IMR-90 (cell line): ENCODE data around the gene ADGRD1.

Experiments used
- CEBPB ChIP-seq: IDR thresholded peaks from 2 replicates; pipeline ENCODE4 v1.6.1; 2012; ENCODE audit warnings: low read depth, low read length, improper control_type of control experiment
- MAFK ChIP-seq: IDR thresholded peaks from 2 replicates; pipeline ENCODE4 v1.6.1; 2012; ENCODE audit warnings: low read depth, low read length, improper control_type of control experiment
- POLR2A ChIP-seq: IDR thresholded peaks from 2 replicates; pipeline ENCODE4 v1.6.1; 2012; ENCODE audit warnings: mild to moderate bottlenecking, low read depth, low read length
- RAD21 ChIP-seq: IDR thresholded peaks from 2 replicates; pipeline ENCODE4 v1.6.1; 2012; ENCODE audit warnings: low read length, improper control_type of control experiment
- RCOR1 ChIP-seq: IDR thresholded peaks from 2 replicates; pipeline ENCODE4 v1.6.1; 2012; ENCODE audit warnings: mild to moderate bottlenecking, low read length, improper control_type of control experiment; ENCODE audit not compliant: insufficient replicate concordance
- TF ChIP-seq, protein P1 (sequence below): conservative IDR thresholded peaks from 2 replicates; pipeline ENCODE4 v1.5.1; 2012; ENCODE audit warnings: mild to moderate bottlenecking, low read depth, low read length, improper control_type of control experiment
- TF ChIP-seq, protein P2 (sequence below): fragments of 150-350 bp; IDR thresholded peaks from 2 replicates; pipeline ENCODE4 v1.6.1; 2016; ENCODE audit warnings: low read depth, mild to moderate bottlenecking, low read length, moderate library complexity, borderline replicate concordance
- TF ChIP-seq, protein P3 (sequence below): fragments of 150-350 bp; IDR thresholded peaks from 2 replicates; pipeline ENCODE4 v1.6.1; 2017; ENCODE audit warnings: mild to moderate bottlenecking, antibody characterized with exemption, low read length, low read depth

DNA sequence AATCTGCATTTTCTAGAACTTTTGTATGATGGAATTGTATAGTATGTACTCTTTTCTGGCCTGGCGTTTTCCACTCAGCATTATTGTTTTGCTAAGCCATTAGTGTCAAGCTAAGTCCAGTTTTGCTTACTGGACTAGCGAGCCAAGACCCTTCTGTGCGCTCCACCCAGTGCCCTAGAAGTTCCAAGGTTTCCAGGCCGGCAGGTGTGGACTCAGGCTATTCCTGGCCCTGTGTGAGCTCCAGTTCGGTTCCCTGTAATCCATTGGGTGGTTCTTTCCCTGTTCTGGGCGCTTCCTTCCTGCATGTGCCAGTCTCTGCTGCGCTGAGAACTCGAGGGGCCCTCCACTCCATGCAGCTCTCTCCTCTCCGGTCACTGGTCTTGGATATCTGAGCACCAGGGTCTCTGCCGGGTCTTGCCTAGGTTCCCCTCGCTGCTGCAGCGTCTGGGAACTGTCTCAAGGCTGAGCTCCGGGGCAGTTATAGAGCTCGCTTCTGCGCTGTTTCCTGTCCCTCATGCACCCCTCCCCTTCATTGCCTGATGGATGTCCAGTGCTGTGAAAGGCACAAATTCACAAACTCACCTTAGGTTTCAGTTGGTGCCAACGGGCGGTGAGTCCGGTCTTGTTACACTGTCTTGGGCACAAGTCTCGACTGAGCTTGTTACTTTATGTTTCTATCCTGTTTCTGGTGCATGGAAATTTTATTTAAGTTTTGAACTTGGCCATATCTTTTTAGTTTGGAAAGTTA is 100.8 kb downstream of the ADGRD1 start:
- TF ChIP-seq POLR2A (no peak), RAD21 (no peak), RCOR1 (no peak), CEBPB (no peak), MAFK (no peak)
- TF ChIP-seq, protein P1, sequence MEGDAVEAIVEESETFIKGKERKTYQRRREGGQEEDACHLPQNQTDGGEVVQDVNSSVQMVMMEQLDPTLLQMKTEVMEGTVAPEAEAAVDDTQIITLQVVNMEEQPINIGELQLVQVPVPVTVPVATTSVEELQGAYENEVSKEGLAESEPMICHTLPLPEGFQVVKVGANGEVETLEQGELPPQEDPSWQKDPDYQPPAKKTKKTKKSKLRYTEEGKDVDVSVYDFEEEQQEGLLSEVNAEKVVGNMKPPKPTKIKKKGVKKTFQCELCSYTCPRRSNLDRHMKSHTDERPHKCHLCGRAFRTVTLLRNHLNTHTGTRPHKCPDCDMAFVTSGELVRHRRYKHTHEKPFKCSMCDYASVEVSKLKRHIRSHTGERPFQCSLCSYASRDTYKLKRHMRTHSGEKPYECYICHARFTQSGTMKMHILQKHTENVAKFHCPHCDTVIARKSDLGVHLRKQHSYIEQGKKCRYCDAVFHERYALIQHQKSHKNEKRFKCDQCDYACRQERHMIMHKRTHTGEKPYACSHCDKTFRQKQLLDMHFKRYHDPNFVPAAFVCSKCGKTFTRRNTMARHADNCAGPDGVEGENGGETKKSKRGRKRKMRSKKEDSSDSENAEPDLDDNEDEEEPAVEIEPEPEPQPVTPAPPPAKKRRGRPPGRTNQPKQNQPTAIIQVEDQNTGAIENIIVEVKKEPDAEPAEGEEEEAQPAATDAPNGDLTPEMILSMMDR, result no peak
- TF ChIP-seq, protein P2, sequence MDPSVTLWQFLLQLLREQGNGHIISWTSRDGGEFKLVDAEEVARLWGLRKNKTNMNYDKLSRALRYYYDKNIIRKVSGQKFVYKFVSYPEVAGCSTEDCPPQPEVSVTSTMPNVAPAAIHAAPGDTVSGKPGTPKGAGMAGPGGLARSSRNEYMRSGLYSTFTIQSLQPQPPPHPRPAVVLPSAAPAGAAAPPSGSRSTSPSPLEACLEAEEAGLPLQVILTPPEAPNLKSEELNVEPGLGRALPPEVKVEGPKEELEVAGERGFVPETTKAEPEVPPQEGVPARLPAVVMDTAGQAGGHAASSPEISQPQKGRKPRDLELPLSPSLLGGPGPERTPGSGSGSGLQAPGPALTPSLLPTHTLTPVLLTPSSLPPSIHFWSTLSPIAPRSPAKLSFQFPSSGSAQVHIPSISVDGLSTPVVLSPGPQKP, result no peak
- TF ChIP-seq, protein P3, sequence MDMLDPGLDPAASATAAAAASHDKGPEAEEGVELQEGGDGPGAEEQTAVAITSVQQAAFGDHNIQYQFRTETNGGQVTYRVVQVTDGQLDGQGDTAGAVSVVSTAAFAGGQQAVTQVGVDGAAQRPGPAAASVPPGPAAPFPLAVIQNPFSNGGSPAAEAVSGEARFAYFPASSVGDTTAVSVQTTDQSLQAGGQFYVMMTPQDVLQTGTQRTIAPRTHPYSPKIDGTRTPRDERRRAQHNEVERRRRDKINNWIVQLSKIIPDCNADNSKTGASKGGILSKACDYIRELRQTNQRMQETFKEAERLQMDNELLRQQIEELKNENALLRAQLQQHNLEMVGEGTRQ, result no peak
